ENCODE data around the gene GPR12. TPM values are rescaled to one million over a fixed set of nuclear protein-coding genes. Genes with fewer than 3 reads are reported as not detected.

GPR12 gene
- total and polyA plus RNA-seq, 2 donors (not counting 1 experiment from before 2014, with no cell fraction given), result not detected

DNA sequence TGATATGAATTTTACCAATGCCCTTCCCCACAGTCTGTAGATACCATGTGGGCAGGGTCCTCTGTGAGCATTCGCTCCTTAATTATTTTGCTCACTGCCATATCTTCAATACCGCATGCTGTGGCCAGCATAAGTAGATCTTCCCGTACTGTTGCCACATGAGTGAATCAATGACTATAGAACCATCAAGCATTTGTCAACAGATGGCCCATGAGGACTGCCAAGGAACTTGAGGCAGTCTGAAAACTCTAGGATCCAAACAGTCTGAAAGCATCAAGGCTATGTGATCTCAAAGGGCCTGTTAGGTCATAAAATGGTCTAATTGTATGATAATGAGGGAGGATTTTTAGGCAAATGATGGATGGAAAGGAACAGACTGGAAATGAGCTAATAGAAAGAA is 27.4 kb upstream of the GPR12 start:
- H3K27ac Mint-ChIP-seq, result no peak overlapping the region
- H3K36me3 ChIP-seq (replicated peaks in 1 of 2; ENCODE audit: control extremely low read depth in 1 of 2, control insufficient read depth in 1 of 2, extremely low read depth in 1 of 2, insufficient read depth in 2 of 2, low read length in 1 of 2), result no peaks in the 10 kb centered on the region
- H3K27me3 Mint-ChIP-seq, result peaks cover 4% of the 10 kb centered on the region
- intact Hi-C loops (cut with micrococcal nuclease), result loop anchor here (5.0 to 10.0 kb wide), 4 partner anchors 303 to 1863 kb away; partner anchors contain the start of genes RNF6 and RPL21
- ChIA-PET CTCF (interaction anchor here (1.2 kb wide), 1 partner anchor 91 kb away, joined by 3 read pairs; no protein-coding TSS in a partner anchor), POLR2A (no interaction called here)
- H4K20me1 ChIP-seq (ENCODE audit: control insufficient read depth, insufficient read depth, low read length, poor library complexity, severe bottlenecking), result no peaks in the 10 kb centered on the region
- no peaks in the 10 kb centered on the region for H3K9me3 Mint-ChIP-seq (ENCODE audit: insufficient read depth)
- no peak overlapping the region for H3K4me2 ChIP-seq (replicated peaks; ENCODE audit: low read depth, low read length, poor library complexity, severe bottlenecking)
- peaks cover 15 to 23% of the 10 kb centered on the region in 2 donors for H3K4me1 ChIP-seq (ENCODE audit: control insufficient read depth in 2 of 2, insufficient read depth in 2 of 2, low read length in 2 of 2)
- H2AFZ ChIP-seq (ENCODE audit: insufficient read depth, low read depth, low read length, poor library complexity, severe bottlenecking), result no peak overlapping the region
- ATAC-seq (ENCODE audit: low read depth) (no peak), DNase-seq (no peak)
- H3K9ac ChIP-seq (ENCODE audit: low read length), result no peak overlapping the region
- H3K79me2 ChIP-seq (ENCODE audit: control insufficient read depth, insufficient read depth, low read length), result no peaks in the 10 kb centered on the region
- H3K4me3 Mint-ChIP-seq, result no peak overlapping the region
- H3K27ac ChIP-seq (ENCODE audit: low read length in 2 of 2), result no peak overlapping the region
- TF ChIP-seq, protein P1, sequence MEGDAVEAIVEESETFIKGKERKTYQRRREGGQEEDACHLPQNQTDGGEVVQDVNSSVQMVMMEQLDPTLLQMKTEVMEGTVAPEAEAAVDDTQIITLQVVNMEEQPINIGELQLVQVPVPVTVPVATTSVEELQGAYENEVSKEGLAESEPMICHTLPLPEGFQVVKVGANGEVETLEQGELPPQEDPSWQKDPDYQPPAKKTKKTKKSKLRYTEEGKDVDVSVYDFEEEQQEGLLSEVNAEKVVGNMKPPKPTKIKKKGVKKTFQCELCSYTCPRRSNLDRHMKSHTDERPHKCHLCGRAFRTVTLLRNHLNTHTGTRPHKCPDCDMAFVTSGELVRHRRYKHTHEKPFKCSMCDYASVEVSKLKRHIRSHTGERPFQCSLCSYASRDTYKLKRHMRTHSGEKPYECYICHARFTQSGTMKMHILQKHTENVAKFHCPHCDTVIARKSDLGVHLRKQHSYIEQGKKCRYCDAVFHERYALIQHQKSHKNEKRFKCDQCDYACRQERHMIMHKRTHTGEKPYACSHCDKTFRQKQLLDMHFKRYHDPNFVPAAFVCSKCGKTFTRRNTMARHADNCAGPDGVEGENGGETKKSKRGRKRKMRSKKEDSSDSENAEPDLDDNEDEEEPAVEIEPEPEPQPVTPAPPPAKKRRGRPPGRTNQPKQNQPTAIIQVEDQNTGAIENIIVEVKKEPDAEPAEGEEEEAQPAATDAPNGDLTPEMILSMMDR (IDR thresholded peaks at IDR 0.05), result no peak
- TF ChIP-seq EZH2 (IDR thresholded peaks at IDR 0.05; ENCODE audit: borderline replicate concordance, insufficient read depth, low read depth, low read length, poor library complexity, severe bottlenecking), result no peak
- H3K4me3 ChIP-seq (ENCODE audit: control extremely low read depth in 1 of 5, extremely low read depth in 1 of 5, insufficient read depth in 1 of 5, low read depth in 2 of 5, low read length in 4 of 5), result no peak overlapping the region
- no CpG with 5 or more reads among the region's 3 CpGs for WGBS (ENCODE audit: insufficient coverage)
- H3K4me1 Mint-ChIP-seq, result peaks cover 23% of the 10 kb centered on the region
- no peaks in the 10 kb centered on the region for H3K9me3 ChIP-seq (ENCODE audit: control extremely low read depth in 1 of 3, control insufficient read depth in 2 of 3, insufficient read depth in 1 of 3, low read length in 2 of 3)
- no peaks in the 10 kb centered on the region for H3K27me3 ChIP-seq (replicated peaks in 1 of 4; ENCODE audit: control extremely low read depth in 1 of 4, control insufficient read depth in 3 of 4, insufficient read depth in 4 of 4, low read length in 3 of 4)

DNA sequence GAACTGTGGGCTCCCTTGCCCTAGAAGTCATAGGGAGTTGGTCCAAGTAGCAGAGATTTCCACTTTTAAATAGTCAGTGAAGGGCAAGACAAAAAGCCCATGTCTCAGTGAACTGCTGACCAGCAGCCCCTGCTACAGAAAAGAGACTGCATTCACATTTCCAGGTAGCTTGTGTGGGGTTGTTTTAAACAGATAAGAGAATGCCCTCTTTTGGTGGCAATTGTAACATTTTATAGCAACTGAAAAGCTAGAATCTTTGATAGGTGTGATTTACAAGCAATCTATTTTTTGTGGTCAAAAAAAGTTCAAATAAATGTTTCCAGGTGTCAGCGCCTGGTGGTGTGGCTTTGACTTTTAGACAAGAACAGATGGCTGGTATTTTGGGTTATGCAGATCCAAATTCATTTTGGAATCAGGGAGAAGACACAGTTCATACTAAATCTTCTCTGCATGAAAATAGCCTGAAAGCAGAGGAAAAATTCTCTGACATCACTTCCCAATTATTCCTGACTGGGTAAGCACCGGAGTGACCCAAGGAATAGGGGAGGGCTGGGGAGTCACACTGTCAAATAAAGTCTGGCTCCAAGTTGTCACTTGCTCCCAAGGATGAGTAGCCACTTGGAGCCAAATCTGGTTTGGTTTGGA is 26.2 kb upstream of the GPR12 start:
- peak overlapping the region in 1 of 2 donors; percentile 87 for H3K27ac ChIP-seq (ENCODE audit: low read length in 2 of 2)
- peaks cover 23% of the 10 kb centered on the region for H3K4me1 Mint-ChIP-seq
- H3K9me3 Mint-ChIP-seq (ENCODE audit: insufficient read depth), result no peaks in the 10 kb centered on the region
- H3K27me3 ChIP-seq (replicated peaks in 1 of 4; ENCODE audit: control extremely low read depth in 1 of 4, control insufficient read depth in 3 of 4, insufficient read depth in 4 of 4, low read length in 3 of 4), result peaks cover 0 to 5% (median 0%) of the 10 kb centered on the region in 4 experiments
- DNase-seq (peak; percentile 8), ATAC-seq (ENCODE audit: low read depth) (no peak)
- peaks cover 0 to 7% (median 0%) of the 10 kb centered on the region in 3 donors for H3K9me3 ChIP-seq (ENCODE audit: control extremely low read depth in 1 of 3, control insufficient read depth in 2 of 3, insufficient read depth in 1 of 3, low read length in 2 of 3)
- peak overlapping the region; percentile 93 for H3K4me3 Mint-ChIP-seq
- no peak overlapping the region for H3K9ac ChIP-seq (ENCODE audit: low read length)
- peak overlapping the region; percentile 90 for H3K27ac Mint-ChIP-seq
- H2AFZ ChIP-seq (ENCODE audit: insufficient read depth, low read depth, low read length, poor library complexity, severe bottlenecking), result peak overlapping the region; percentile 71
- no peaks in the 10 kb centered on the region for H3K36me3 ChIP-seq (replicated peaks in 1 of 2; ENCODE audit: control extremely low read depth in 1 of 2, control insufficient read depth in 1 of 2, extremely low read depth in 1 of 2, insufficient read depth in 2 of 2, low read length in 1 of 2)
- intact Hi-C loops (cut with micrococcal nuclease), result loop anchor here (5.0 to 10.0 kb wide), 4 partner anchors 302 to 1862 kb away; partner anchors contain the start of genes RNF6 and RPL21
- no CpG with 5 or more reads among the region's 2 CpGs for WGBS (ENCODE audit: insufficient coverage)
- no peak for TF ChIP-seq EZH2 (IDR thresholded peaks at IDR 0.05; ENCODE audit: borderline replicate concordance, insufficient read depth, low read depth, low read length, poor library complexity, severe bottlenecking)
- TF ChIP-seq, protein P1 (IDR thresholded peaks at IDR 0.05), result no peak
- H3K4me3 ChIP-seq (ENCODE audit: control extremely low read depth in 1 of 5, extremely low read depth in 1 of 5, insufficient read depth in 1 of 5, low read depth in 2 of 5, low read length in 4 of 5), result no peak overlapping the region
- peaks cover 15 to 23% of the 10 kb centered on the region in 2 donors for H3K4me1 ChIP-seq (ENCODE audit: control insufficient read depth in 2 of 2, insufficient read depth in 2 of 2, low read length in 2 of 2)
- peak overlapping the region; percentile 81 for H3K4me2 ChIP-seq (replicated peaks; ENCODE audit: low read depth, low read length, poor library complexity, severe bottlenecking)
- H3K79me2 ChIP-seq (ENCODE audit: control insufficient read depth, insufficient read depth, low read length), result no peaks in the 10 kb centered on the region
- POLR2A ChIA-PET, result no interaction called here
- no peaks in the 10 kb centered on the region for H4K20me1 ChIP-seq (ENCODE audit: control insufficient read depth, insufficient read depth, low read length, poor library complexity, severe bottlenecking)
- H3K27me3 Mint-ChIP-seq, result peaks cover 6% of the 10 kb centered on the region
- CTCF ChIA-PET, result interaction anchor here (0.7 to 1.5 kb wide), 6 partner anchors 78 to 602 kb away, joined by 3 to 4 read pairs (median 3); partner anchors contain the start of gene RNF6
